Measurements from ENCODE around the gene SLC9A5. TPM values are rescaled to one million over a fixed set of nuclear protein-coding genes. Genes with fewer than 3 reads are reported as not detected.

SLC9A5 gene
- total and polyA plus RNA-seq, 10 of the 15 experiments (the other 5 are each of a cell fraction or from before 2014, with no cell fraction given) = 0.26 to 5.7 (median 1.5) TPM

DNA sequence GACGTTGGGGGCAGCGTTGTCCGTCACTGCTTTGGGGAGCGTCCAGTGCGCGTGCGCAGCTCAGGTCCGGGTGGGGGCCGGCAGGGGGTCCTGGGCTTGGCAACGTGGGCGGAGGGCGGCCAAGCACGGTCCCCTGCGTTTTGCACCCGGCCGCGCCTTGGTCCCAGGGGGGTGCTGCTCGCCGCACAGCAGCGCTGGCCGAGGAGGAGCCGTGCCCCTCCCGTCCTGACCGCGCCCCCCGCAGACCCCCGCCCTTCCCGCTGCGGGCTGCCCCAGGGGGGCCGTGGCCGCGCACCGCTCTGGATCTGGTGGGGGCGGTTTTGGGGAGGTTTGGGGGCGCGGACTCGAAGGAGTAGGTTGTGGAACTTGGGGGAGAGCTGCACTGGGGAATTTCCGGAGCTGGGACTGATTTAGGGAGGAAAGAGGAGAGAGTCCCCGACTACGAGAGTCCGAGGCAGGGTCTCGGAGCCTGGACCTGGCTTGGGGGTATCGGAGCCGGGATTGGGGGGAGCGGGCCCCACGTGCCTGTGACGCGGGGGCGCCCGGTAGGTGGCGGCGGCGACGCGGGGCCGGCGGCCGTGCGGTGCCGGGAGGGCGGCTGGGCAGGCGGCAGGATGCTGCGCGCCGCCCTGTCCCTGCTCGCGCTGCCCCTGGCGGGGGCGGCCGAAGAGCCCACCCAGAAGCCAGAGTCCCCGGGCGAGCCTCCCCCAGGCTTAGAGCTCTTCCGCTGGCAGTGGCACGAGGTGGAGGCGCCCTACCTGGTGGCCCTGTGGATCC is at the start of gene SLC9A5 (continued):
- no peak for TF ChIP-seq EED (IDR thresholded peaks at IDR 0.05; ENCODE audit: low read depth)
- peak; percentile 69 for TF ChIP-seq IKZF1 (conservative IDR thresholded peaks at IDR 0.05)
- TF ChIP-seq YBX1 (IDR thresholded peaks at IDR 0.05) = no peak
- peak; percentile 43; the same call in 1 of the 2 replicates for TF ChIP-seq MXI1 (IDR thresholded peaks at IDR 0.05; ENCODE audit: low read depth, low read length)
- peak; percentile 32; the same call in 1 of the 2 replicates for TF ChIP-seq RAD51 (IDR thresholded peaks at IDR 0.05)
- no peak for TF ChIP-seq EZH2 (IDR thresholded peaks at IDR 0.05; ENCODE audit: borderline replicate concordance, control insufficient read depth, low read depth, low read length)
- TF ChIP-seq GATAD2B (conservative IDR thresholded peaks at IDR 0.05; ENCODE audit: low read depth) = peak; percentile 85
- TF ChIP-seq RB1 (IDR thresholded peaks at IDR 0.05; ENCODE audit: borderline replicate concordance) = peak; percentile 57; the same call in 1 of the 2 replicates
- TF ChIP-seq PAX8 (IDR thresholded peaks at IDR 0.05) = no peak
- TF ChIP-seq ZNF274 (IDR thresholded peaks at IDR 0.05; ENCODE audit: insufficient read depth, insufficient read length) = no peak
- TF ChIP-seq POLR2AphosphoS2 (IDR thresholded peaks at IDR 0.05; ENCODE audit: low read depth, low read length) = no peak
- no peak for TF ChIP-seq TARDBP (IDR thresholded peaks at IDR 0.05; ENCODE audit: borderline replicate concordance)
- TF ChIP-seq SMAD5 (IDR thresholded peaks at IDR 0.05; ENCODE audit: low read depth) = no peak
- TF ChIP-seq, protein P1, sequence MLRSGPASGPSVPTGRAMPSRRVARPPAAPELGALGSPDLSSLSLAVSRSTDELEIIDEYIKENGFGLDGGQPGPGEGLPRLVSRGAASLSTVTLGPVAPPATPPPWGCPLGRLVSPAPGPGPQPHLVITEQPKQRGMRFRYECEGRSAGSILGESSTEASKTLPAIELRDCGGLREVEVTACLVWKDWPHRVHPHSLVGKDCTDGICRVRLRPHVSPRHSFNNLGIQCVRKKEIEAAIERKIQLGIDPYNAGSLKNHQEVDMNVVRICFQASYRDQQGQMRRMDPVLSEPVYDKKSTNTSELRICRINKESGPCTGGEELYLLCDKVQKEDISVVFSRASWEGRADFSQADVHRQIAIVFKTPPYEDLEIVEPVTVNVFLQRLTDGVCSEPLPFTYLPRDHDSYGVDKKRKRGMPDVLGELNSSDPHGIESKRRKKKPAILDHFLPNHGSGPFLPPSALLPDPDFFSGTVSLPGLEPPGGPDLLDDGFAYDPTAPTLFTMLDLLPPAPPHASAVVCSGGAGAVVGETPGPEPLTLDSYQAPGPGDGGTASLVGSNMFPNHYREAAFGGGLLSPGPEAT (IDR thresholded peaks at IDR 0.05; ENCODE audit: low read depth) = no peak
- no peak for TF ChIP-seq SMAD1 (IDR thresholded peaks at IDR 0.05; ENCODE audit: low read depth, partially characterized antibody)
- no peak for TF ChIP-seq FOXM1 (IDR thresholded peaks at IDR 0.05; ENCODE audit: low read depth, low read length)
- TF ChIP-seq IRF4 (IDR thresholded peaks at IDR 0.05; ENCODE audit: low read depth, low read length) = no peak
- TF ChIP-seq, protein P2, sequence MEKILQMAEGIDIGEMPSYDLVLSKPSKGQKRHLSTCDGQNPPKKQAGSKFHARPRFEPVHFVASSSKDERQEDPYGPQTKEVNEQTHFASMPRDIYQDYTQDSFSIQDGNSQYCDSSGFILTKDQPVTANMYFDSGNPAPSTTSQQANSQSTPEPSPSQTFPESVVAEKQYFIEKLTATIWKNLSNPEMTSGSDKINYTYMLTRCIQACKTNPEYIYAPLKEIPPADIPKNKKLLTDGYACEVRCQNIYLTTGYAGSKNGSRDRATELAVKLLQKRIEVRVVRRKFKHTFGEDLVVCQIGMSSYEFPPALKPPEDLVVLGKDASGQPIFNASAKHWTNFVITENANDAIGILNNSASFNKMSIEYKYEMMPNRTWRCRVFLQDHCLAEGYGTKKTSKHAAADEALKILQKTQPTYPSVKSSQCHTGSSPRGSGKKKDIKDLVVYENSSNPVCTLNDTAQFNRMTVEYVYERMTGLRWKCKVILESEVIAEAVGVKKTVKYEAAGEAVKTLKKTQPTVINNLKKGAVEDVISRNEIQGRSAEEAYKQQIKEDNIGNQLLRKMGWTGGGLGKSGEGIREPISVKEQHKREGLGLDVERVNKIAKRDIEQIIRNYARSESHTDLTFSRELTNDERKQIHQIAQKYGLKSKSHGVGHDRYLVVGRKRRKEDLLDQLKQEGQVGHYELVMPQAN (conservative IDR thresholded peaks at IDR 0.05) = peak; percentile 57; the same call in 1 of the 2 replicates
- TF ChIP-seq, protein P3, sequence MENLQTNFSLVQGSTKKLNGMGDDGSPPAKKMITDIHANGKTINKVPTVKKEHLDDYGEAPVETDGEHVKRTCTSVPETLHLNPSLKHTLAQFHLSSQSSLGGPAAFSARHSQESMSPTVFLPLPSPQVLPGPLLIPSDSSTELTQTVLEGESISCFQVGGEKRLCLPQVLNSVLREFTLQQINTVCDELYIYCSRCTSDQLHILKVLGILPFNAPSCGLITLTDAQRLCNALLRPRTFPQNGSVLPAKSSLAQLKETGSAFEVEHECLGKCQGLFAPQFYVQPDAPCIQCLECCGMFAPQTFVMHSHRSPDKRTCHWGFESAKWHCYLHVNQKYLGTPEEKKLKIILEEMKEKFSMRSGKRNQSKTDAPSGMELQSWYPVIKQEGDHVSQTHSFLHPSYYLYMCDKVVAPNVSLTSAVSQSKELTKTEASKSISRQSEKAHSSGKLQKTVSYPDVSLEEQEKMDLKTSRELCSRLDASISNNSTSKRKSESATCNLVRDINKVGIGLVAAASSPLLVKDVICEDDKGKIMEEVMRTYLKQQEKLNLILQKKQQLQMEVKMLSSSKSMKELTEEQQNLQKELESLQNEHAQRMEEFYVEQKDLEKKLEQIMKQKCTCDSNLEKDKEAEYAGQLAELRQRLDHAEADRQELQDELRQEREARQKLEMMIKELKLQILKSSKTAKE (IDR thresholded peaks at IDR 0.05; ENCODE audit: low read depth, poor library complexity, severe bottlenecking) = no peak
- TF ChIP-seq SP1 (IDR thresholded peaks at IDR 0.05; ENCODE audit: low read depth, low read length) = no peak
- TF ChIP-seq, protein P4, sequence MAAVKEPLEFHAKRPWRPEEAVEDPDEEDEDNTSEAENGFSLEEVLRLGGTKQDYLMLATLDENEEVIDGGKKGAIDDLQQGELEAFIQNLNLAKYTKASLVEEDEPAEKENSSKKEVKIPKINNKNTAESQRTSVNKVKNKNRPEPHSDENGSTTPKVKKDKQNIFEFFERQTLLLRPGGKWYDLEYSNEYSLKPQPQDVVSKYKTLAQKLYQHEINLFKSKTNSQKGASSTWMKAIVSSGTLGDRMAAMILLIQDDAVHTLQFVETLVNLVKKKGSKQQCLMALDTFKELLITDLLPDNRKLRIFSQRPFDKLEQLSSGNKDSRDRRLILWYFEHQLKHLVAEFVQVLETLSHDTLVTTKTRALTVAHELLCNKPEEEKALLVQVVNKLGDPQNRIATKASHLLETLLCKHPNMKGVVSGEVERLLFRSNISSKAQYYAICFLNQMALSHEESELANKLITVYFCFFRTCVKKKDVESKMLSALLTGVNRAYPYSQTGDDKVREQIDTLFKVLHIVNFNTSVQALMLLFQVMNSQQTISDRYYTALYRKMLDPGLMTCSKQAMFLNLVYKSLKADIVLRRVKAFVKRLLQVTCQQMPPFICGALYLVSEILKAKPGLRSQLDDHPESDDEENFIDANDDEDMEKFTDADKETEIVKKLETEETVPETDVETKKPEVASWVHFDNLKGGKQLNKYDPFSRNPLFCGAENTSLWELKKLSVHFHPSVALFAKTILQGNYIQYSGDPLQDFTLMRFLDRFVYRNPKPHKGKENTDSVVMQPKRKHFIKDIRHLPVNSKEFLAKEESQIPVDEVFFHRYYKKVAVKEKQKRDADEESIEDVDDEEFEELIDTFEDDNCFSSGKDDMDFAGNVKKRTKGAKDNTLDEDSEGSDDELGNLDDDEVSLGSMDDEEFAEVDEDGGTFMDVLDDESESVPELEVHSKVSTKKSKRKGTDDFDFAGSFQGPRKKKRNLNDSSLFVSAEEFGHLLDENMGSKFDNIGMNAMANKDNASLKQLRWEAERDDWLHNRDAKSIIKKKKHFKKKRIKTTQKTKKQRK (IDR thresholded peaks at IDR 0.05; ENCODE audit: low read depth, low read length) = no peak
